Measurements from ENCODE around the gene TINAG.

DNA sequence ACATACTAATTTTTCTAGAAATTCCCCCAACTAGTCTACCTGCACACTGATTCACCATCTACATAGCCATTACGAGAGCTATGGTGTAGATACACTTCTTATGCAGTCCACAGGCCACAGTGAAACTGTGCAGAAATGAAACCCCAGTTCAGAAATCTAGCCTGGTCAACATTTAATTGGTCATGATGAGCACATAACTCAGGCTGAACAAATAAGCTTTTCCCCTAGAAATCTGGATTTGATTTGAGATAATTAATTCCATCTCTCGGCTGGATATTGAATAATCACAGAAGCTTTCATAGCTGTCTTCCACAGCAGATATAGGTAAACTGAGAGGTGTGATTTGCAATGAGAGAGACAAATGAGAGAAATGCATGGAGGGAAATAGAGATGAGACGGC, 22.6 kb upstream of the TINAG start:
- TF ChIP-seq POLR2A (IDR thresholded peaks at IDR 0.05) (no peak), POLR2AphosphoS5 (IDR thresholded peaks at IDR 0.05; ENCODE audit: insufficient read depth in 1 of 2, low read depth in 1 of 2) (no peak)
- TF ChIP-seq, protein P1, sequence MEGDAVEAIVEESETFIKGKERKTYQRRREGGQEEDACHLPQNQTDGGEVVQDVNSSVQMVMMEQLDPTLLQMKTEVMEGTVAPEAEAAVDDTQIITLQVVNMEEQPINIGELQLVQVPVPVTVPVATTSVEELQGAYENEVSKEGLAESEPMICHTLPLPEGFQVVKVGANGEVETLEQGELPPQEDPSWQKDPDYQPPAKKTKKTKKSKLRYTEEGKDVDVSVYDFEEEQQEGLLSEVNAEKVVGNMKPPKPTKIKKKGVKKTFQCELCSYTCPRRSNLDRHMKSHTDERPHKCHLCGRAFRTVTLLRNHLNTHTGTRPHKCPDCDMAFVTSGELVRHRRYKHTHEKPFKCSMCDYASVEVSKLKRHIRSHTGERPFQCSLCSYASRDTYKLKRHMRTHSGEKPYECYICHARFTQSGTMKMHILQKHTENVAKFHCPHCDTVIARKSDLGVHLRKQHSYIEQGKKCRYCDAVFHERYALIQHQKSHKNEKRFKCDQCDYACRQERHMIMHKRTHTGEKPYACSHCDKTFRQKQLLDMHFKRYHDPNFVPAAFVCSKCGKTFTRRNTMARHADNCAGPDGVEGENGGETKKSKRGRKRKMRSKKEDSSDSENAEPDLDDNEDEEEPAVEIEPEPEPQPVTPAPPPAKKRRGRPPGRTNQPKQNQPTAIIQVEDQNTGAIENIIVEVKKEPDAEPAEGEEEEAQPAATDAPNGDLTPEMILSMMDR (IDR thresholded peaks at IDR 0.05) = no peak

Measured in vagina (tissue), 2 donors.